Mesendoderm (in vitro differentiated cells): ENCODE measurements around the gene SUSD4.
A peak's percentile ranks its signal among the peaks of the same experiment; 100 is the strongest.

ENCODE experiments used
- DNase-seq: peaks from one replicate; pipeline ENCODE4 v3.0.0; 2013
- H2AK5ac ChIP-seq: 2 replicates; pipeline ENCODE4 v1.6.1; 2013; ENCODE audit warnings: low read length, inconsistent platforms
- H2BK120ac ChIP-seq: 2 replicates; pipeline ENCODE4 v1.6.1; 2013; ENCODE audit warnings: low read depth, mild to moderate bottlenecking, low read length, moderate library complexity, mixed read lengths
- H2BK15ac ChIP-seq: replicated peaks from 2 replicates; pipeline ENCODE4 v1.6.1; 2013; ENCODE audit warnings: low read depth, mild to moderate bottlenecking, moderate library complexity
- H2BK5ac ChIP-seq: 2 replicates; pipeline ENCODE4 v1.6.1; 2013; ENCODE audit warnings: low read length, inconsistent platforms
- H3K18ac ChIP-seq: 2 replicates; pipeline ENCODE4 v1.6.1; 2013; ENCODE audit warnings: mild to moderate bottlenecking, low read length, mixed read lengths
- H3K23ac ChIP-seq: one replicate; pipeline ENCODE4 v1.6.1; 2013; ENCODE audit warnings: low read length
- H3K27ac ChIP-seq: 2 replicates; pipeline ENCODE4 v1.5.1; 2013; ENCODE audit warnings: low read depth, mild to moderate bottlenecking, inconsistent platforms, low read length, moderate library complexity
- H3K27me3 ChIP-seq: 2 replicates; pipeline ENCODE4 v1.6.1; 2013; ENCODE audit warnings: low read length, control low read depth, mild to moderate bottlenecking, inconsistent platforms; ENCODE audit not compliant: insufficient read depth, poor library complexity
- H3K36me3 ChIP-seq: 2 replicates; pipeline ENCODE4 v1.6.1; 2013; ENCODE audit warnings: low read length, inconsistent platforms; ENCODE audit not compliant: control insufficient read depth, insufficient read depth
- H3K4ac ChIP-seq: one replicate; pipeline ENCODE4 v1.6.1; 2013; ENCODE audit warnings: low read depth, mild to moderate bottlenecking, low read length, moderate library complexity
- H3K4me1 ChIP-seq: 2 replicates; pipeline ENCODE4 v1.6.1; 2013; ENCODE audit warnings: low read depth, low read length, inconsistent platforms; ENCODE audit not compliant: control insufficient read depth
- H3K4me2 ChIP-seq: 2 replicates; pipeline ENCODE4 v1.6.1; 2013; ENCODE audit warnings: low read length
- H3K4me3 ChIP-seq: 2 replicates; pipeline ENCODE4 v1.5.1; 2013; ENCODE audit warnings: mild to moderate bottlenecking, low read length
- H3K56ac ChIP-seq: one replicate; pipeline ENCODE4 v1.6.1; 2013; ENCODE audit warnings: low read length
- H3K79me1 ChIP-seq: 2 replicates; pipeline ENCODE4 v1.6.1; 2013; ENCODE audit warnings: low read length, inconsistent platforms
- H3K79me2 ChIP-seq: 2 replicates; pipeline ENCODE4 v1.6.1; 2013; ENCODE audit warnings: mild to moderate bottlenecking, low read length; ENCODE audit not compliant: control insufficient read depth, insufficient read depth
- H3K9ac ChIP-seq: 2 replicates; pipeline ENCODE4 v1.6.1; 2013; ENCODE audit warnings: low read length, inconsistent platforms
- H4K5ac ChIP-seq: one replicate; pipeline ENCODE4 v1.6.1; 2013; ENCODE audit warnings: low read length
- H4K8ac ChIP-seq: one replicate; pipeline ENCODE4 v1.6.1; 2013; ENCODE audit warnings: low read depth, mild to moderate bottlenecking, control low read depth, low read length, moderate library complexity
- WGBS: extraction: QIAGEN DNeasy Blood & Tissue Kit; methylation state at CpG from one replicate; pipeline ENCODE4 v1.1.7; 2013; ENCODE audit warnings: low lambda C conversion rate, missing lambda C conversion rate; ENCODE audit not compliant: insufficient coverage; ENCODE audit errors: extremely low coverage; 5-methylcytosine and 5-hydroxymethylcytosine counted together

Gene SUSD4

DNA sequence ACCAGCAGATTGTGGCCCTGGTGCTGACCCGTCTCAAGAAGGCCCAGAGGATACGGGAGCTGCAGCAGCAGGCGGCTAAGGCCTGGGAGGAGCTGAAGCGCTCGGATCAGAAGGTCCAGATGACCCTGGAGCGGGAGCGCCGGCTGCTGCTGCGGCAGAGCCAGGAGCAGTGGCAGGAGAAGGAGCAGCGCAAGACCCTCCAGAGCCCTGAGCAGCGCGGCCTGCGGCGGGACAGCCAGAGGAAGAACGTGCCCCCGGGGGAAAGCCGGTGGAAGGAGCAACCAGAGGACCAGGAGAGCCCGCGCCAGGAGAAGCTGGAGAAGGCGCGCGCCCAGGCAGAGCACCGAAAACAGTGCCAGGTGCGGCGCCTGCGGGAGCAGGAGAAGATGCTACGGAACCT is 30.3 kb upstream of the SUSD4 start:
- Histone ChIP-seq H4K8ac (no peak overlapping the region), H3K79me2 (no peaks in the 10 kb centered on the region), H3K36me3 (no peaks in the 10 kb centered on the region), H4K5ac (no peak overlapping the region), H3K56ac (no peak overlapping the region), H3K27me3 (peaks cover 5% of the 10 kb centered on the region), H3K79me1 (no peaks in the 10 kb centered on the region), H2BK120ac (no peak overlapping the region), H3K18ac (no peak overlapping the region), H3K4me1 (no peaks in the 10 kb centered on the region), H3K23ac (no peak overlapping the region), H2BK15ac (no peak overlapping the region), H3K9ac (no peak overlapping the region), H3K27ac (no peak overlapping the region), H2BK5ac (no peak overlapping the region), H3K4ac (no peak overlapping the region), H2AK5ac (no peak overlapping the region), H3K4me2 (no peak overlapping the region), H3K4me3 (no peak overlapping the region)
- DNase-seq, result no peak
- WGBS, result no CpG with 5 or more reads among the region's 27 CpGs

DNA sequence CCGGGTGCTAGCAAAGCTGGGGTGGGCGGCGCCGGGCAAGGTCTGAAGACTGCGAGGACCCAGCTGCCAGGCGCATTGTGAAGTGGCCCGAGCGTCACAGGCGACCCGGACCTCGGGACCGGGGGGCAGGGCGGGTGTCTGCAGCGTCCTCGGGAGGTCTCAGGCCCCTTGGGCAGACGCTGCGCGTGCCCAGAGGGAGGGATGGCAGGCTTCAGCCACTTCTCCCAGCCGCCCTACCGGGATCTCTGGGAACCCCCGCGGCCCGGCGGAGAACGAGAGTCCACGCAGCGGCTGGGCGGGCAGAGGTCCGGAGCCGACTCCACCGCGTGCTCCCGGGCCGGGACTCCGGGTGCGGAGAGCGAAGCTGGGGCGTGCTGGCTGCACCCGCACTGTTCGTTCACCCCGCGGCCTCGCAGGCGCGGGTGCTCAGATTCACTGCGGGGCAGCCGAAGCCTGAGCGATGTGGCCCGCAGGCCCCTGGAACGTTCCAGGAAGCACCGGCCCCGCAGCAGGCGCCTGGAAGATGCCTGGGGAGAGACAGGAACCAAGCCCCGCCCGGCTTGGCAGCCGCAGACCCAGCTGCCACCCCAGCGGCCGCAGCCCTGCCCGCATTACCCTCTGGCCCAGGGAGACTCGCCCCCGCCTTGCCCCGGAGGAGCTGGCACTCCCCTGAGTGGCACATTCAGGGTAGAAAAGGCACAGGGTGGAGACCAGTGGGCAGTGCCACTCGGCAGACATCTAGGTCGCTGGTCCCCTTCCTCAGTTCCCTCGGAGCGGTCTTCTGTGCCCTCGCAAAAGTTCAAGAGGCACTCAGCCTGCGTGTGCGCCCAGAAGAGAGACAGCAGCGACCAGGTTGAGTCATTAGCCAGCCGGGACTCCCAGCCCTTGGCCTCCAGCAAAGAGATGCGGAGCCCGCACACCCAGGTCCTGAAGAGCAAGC is 29.6 kb upstream of the SUSD4 start, which contains the start of gene CCDC185:
CCDC185 (plus strand) TSS at position 141 of the 940 bp plus-strand sequence; CDS start at position 202, 61 bp downstream.
- Histone ChIP-seq H3K79me2 (no peaks in the 10 kb centered on the region), H3K27ac (no peak within 1 kb of the TSS), H3K4me2 (no peak within 1 kb of the TSS), H3K36me3 (no peaks in the 10 kb centered on the region), H3K79me1 (no peaks in the 10 kb centered on the region), H3K4me3 (no peak within 1 kb of the TSS), H2BK5ac (no peak within 1 kb of the TSS), H2BK15ac (no peak within 1 kb of the TSS), H3K9ac (no peak within 1 kb of the TSS), H3K56ac (no peak within 1 kb of the TSS), H4K5ac (no peak within 1 kb of the TSS), H3K23ac (no peak within 1 kb of the TSS), H3K4ac (no peak within 1 kb of the TSS), H3K18ac (no peak within 1 kb of the TSS), H2AK5ac (no peak within 1 kb of the TSS), H3K27me3 (peaks cover 5% of the 10 kb centered on the region), H2BK120ac (no peak within 1 kb of the TSS), H3K4me1 (no peaks in the 10 kb centered on the region), H4K8ac (no peak within 1 kb of the TSS)
- DNase-seq, result no peak
- WGBS, result no CpG with 5 or more reads among the region's 73 CpGs

- no peaks in the 10 kb centered on the region for H3K4me1 ChIP-seq
- H2AK5ac ChIP-seq, result no peak overlapping the region
- no peaks in the 10 kb centered on the region for H3K79me2 ChIP-seq
- H3K79me1 ChIP-seq, result no peaks in the 10 kb centered on the region
- no peak overlapping the region for H4K5ac ChIP-seq
- no peak overlapping the region for H4K8ac ChIP-seq
- peaks cover 5% of the 10 kb centered on the region for H3K27me3 ChIP-seq
- H3K4me3 ChIP-seq, result no peak overlapping the region
- no peak for DNase-seq
- H3K56ac ChIP-seq, result no peak overlapping the region
- no peaks in the 10 kb centered on the region for H3K36me3 ChIP-seq
- H3K4ac ChIP-seq, result no peak overlapping the region
- no peak overlapping the region for H3K4me2 ChIP-seq
- H3K18ac ChIP-seq, result no peak overlapping the region
- H3K27ac ChIP-seq, result no peak overlapping the region
- no peak overlapping the region for H2BK5ac ChIP-seq
- no peak overlapping the region for H2BK15ac ChIP-seq
- no peak overlapping the region for H3K9ac ChIP-seq
- H2BK120ac ChIP-seq, result no peak overlapping the region
- H3K23ac ChIP-seq, result no peak overlapping the region
Observed at GRCh38 chr1:223390618-223391017, 26.6 kb upstream of the SUSD4 start.

DNA sequence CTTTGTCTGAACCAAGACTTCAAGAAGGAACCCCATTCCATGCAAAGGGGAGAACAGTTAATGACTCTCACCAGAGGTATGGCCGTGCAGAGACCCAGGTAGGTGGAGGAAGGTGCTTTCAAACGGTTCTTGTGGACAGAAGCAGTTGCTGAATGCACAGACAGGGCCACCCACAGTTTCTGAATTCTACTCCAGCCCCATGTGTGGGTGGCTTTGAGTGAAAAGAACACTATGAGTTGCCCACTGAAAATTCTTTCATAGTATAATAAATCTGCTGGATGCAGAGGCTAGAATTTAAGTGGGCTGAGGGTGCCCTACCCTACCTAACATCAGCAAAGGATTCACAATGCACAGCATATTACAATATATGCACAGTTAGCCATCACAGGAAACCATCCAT is 22.0 kb upstream of the SUSD4 start:
- WGBS, result no CpG with 5 or more reads among the region's 2 CpGs
- H3K4me1 ChIP-seq, result no peaks in the 10 kb centered on the region
- H2AK5ac ChIP-seq, result no peak overlapping the region
- no peak for DNase-seq
- no peak overlapping the region for H3K27ac ChIP-seq
- no peaks in the 10 kb centered on the region for H3K27me3 ChIP-seq
- no peak overlapping the region for H4K8ac ChIP-seq
- H3K4me3 ChIP-seq, result no peak overlapping the region
- H3K18ac ChIP-seq, result no peak overlapping the region
- H2BK15ac ChIP-seq, result no peak overlapping the region
- no peak overlapping the region for H3K4ac ChIP-seq
- H2BK120ac ChIP-seq, result no peak overlapping the region
- H3K23ac ChIP-seq, result no peak overlapping the region
- H3K9ac ChIP-seq, result no peak overlapping the region
- H3K79me1 ChIP-seq, result no peaks in the 10 kb centered on the region
- no peaks in the 10 kb centered on the region for H3K79me2 ChIP-seq
- no peak overlapping the region for H4K5ac ChIP-seq
- no peak overlapping the region for H2BK5ac ChIP-seq
- H3K4me2 ChIP-seq, result no peak overlapping the region
- H3K36me3 ChIP-seq, result no peaks in the 10 kb centered on the region
- no peak overlapping the region for H3K56ac ChIP-seq

- Histone ChIP-seq H3K4me1 (no peaks in the 10 kb centered on the region), H3K56ac (no peak overlapping the region), H3K4ac (no peak overlapping the region), H3K79me2 (no peaks in the 10 kb centered on the region), H3K9ac (no peak overlapping the region), H3K79me1 (no peaks in the 10 kb centered on the region), H3K27ac (no peak overlapping the region), H3K27me3 (peaks cover 2% of the 10 kb centered on the region), H2AK5ac (no peak overlapping the region), H2BK120ac (no peak overlapping the region), H4K5ac (no peak overlapping the region), H3K4me3 (no peak overlapping the region), H4K8ac (no peak overlapping the region), H2BK5ac (no peak overlapping the region), H3K4me2 (no peak overlapping the region), H3K36me3 (no peaks in the 10 kb centered on the region), H2BK15ac (no peak overlapping the region), H3K23ac (no peak overlapping the region), H3K18ac (no peak overlapping the region)
- DNase-seq, result peak; percentile 23
Observed at GRCh38 chr1:223378754-223379153, 14.8 kb upstream of the SUSD4 start.
